GM12875 (cell line): Measurements from ENCODE around the gene SAMD14.

Experiments used
- H3K4me3 ChIP-seq: one replicate; pipeline ENCODE4 v1.5.1; 2011; ENCODE audit warnings: low read depth, low read length, control low read depth
- CTCF ChIP-seq: IDR thresholded peaks from 2 replicates; pipeline ENCODE4 v1.5.1; 2011; ENCODE audit warnings: low read depth, mild to moderate bottlenecking, control low read depth, inconsistent platforms, low read length, moderate library complexity, borderline replicate concordance; ENCODE audit not compliant: insufficient read depth

SAMD14 gene

GRCh38 chr17:50169121-50169764 lies 39.3 kb upstream of the SAMD14 start:
- peak; percentile 93 for TF ChIP-seq CTCF
- no peak overlapping the region for H3K4me3 ChIP-seq

- H3K4me3 ChIP-seq, result no peak overlapping the region
- TF ChIP-seq CTCF, result no peak
These were observed 38.4 kb upstream of the SAMD14 start for GRCh38 chr17:50168319-50168718.

- H3K4me3 ChIP-seq, result no peak overlapping the region
- no peak for TF ChIP-seq CTCF
These were observed 37.4 kb upstream of the SAMD14 start for GRCh38 chr17:50167371-50167770.

- no peak for TF ChIP-seq CTCF
- no peak overlapping the region for H3K4me3 ChIP-seq
These were observed 36.7 kb upstream of the SAMD14 start for GRCh38 chr17:50166518-50167181.

GRCh38 chr17:50165867-50166517 lies 36.0 kb upstream of the SAMD14 start, which contains the start of gene SGCA:
SGCA (plus strand) TSS chr17:50166005; CDS start chr17:50166041, 36 bp downstream.
- TF ChIP-seq CTCF, result no peak
- no peak within 1 kb of the TSS for H3K4me3 ChIP-seq

GRCh38 chr17:50165466-50165865 lies 35.5 kb upstream of the SAMD14 start:
- H3K4me3 ChIP-seq, result no peak overlapping the region
- TF ChIP-seq CTCF, result no peak
